ENCODE results near the gene BMP7.

BMP7 gene

DNA sequence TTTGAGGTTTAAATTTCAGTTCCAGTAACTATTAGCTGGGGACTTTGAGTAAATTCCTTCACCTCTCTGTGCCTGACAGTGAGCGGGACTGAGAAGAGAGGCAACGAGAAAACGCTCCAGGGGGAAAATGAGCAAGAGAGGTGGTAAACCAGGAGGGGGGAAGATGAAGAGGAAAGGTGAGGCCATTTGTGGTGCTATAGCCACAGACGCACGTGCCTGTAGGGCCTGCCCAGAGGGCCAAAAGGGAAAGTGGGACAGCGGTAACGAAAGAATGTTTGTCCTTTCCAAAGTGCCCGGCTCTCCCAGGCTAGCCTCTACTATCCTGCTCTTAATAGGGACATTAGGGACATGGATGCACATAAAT is 99.2 kb downstream of the BMP7 start:
- no peak overlapping the region for H3K27ac ChIP-seq
- H3K27me3 ChIP-seq = no peaks in the 10 kb centered on the region
- H3K4me1 ChIP-seq (ENCODE audit: control insufficient read depth in 1 of 2, insufficient read depth in 1 of 2, low read depth in 1 of 2, low read length in 1 of 2) = no peaks in the 10 kb centered on the region
- no peak for TF ChIP-seq CTCF (IDR thresholded peaks at IDR 0.05)
- no peaks in the 10 kb centered on the region for H3K9me3 ChIP-seq
- no peaks in the 10 kb centered on the region for H3K36me3 ChIP-seq
- H3K4me3 ChIP-seq (ENCODE audit: low read depth in 1 of 2, low read length in 1 of 2) = no peak overlapping the region

- H3K4me1 ChIP-seq (ENCODE audit: control insufficient read depth in 1 of 2, insufficient read depth in 1 of 2, low read depth in 1 of 2, low read length in 1 of 2) = no peaks in the 10 kb centered on the region
- no peaks in the 10 kb centered on the region for H3K9me3 ChIP-seq
- H3K27ac ChIP-seq = no peak overlapping the region
- H3K36me3 ChIP-seq = no peaks in the 10 kb centered on the region
- H3K4me3 ChIP-seq (ENCODE audit: low read depth in 1 of 2, low read length in 1 of 2) = no peak overlapping the region
- H3K27me3 ChIP-seq = no peaks in the 10 kb centered on the region
- TF ChIP-seq CTCF (IDR thresholded peaks at IDR 0.05) = no peak
Measured at GRCh38 chr20:57166568-57167291, 99.7 kb downstream of the BMP7 start.

DNA sequence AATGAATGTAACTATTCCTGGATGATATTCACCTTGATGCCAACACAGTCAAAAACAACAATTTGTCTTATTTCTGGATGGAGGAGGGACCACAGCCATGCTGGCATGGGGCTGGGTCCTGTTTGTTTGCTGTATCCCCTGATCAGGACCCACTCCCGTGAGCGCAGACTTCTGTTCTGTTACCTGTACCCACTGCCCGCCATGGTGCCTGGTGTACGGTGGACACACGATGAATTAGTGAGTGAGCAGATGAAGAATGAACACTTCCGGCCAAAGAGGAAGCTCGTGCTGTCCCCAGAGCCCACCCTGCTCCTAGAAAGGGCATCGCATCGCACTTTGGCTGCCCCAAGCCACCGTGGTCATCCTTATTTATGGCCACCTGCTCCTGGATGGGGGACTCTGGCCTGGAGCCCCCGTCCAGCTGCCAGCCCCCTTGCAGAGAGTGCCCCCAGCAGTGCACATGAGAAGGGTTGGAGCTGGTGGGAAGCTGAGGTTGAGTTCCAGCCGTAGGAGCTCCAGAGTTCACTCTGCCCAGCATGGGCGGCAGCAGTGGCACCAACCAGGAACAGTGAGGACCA is 100.9 kb downstream of the BMP7 start:
- H3K4me3 ChIP-seq (ENCODE audit: low read depth in 1 of 2, low read length in 1 of 2) = no peak overlapping the region
- no peaks in the 10 kb centered on the region for H3K9me3 ChIP-seq
- TF ChIP-seq CTCF (IDR thresholded peaks at IDR 0.05) = no peak
- H3K27me3 ChIP-seq = no peaks in the 10 kb centered on the region
- no peaks in the 10 kb centered on the region for H3K36me3 ChIP-seq
- H3K27ac ChIP-seq = no peak overlapping the region
- no peaks in the 10 kb centered on the region for H3K4me1 ChIP-seq (ENCODE audit: control insufficient read depth in 1 of 2, insufficient read depth in 1 of 2, low read depth in 1 of 2, low read length in 1 of 2)

GRCh38 chr20:57164872-57165271 is 101.6 kb downstream of the BMP7 start:
- no peak overlapping the region for H3K27ac ChIP-seq
- no peaks in the 10 kb centered on the region for H3K27me3 ChIP-seq
- no peak for TF ChIP-seq CTCF (IDR thresholded peaks at IDR 0.05)
- no peaks in the 10 kb centered on the region for H3K4me1 ChIP-seq (ENCODE audit: control insufficient read depth in 1 of 2, insufficient read depth in 1 of 2, low read depth in 1 of 2, low read length in 1 of 2)
- H3K36me3 ChIP-seq = no peaks in the 10 kb centered on the region
- H3K9me3 ChIP-seq = no peaks in the 10 kb centered on the region
- no peak overlapping the region for H3K4me3 ChIP-seq (ENCODE audit: low read depth in 1 of 2, low read length in 1 of 2)

- Histone ChIP-seq H3K36me3 (no peaks in the 10 kb centered on the region), H3K4me3 (ENCODE audit: low read depth in 1 of 2, low read length in 1 of 2) (no peak overlapping the region), H3K4me1 (ENCODE audit: control insufficient read depth in 1 of 2, insufficient read depth in 1 of 2, low read depth in 1 of 2, low read length in 1 of 2) (no peaks in the 10 kb centered on the region), H3K27me3 (no peaks in the 10 kb centered on the region), H3K9me3 (no peaks in the 10 kb centered on the region), H3K27ac (no peak overlapping the region)
- TF ChIP-seq CTCF (IDR thresholded peaks at IDR 0.05) = no peak
Measured at GRCh38 chr20:57163041-57163440, 103.4 kb downstream of the BMP7 start.

Data from neutrophil (primary cell).